H1 (cell line): ENCODE results near the gene CACNA2D4. TPM values are rescaled to one million over a fixed set of nuclear protein-coding genes. Genes with fewer than 3 reads are reported as not detected.

Experiments used
- NANOG ChIP-seq: IDR thresholded peaks from 2 replicates; pipeline ENCODE4 v1.6.1; 2011; ENCODE audit warnings: low read length, low read depth, mild to moderate bottlenecking, inconsistent platforms; ENCODE audit not compliant: insufficient read depth, poor library complexity, severe bottlenecking
- polyA plus RNA-seq, 7 experiments: library from polyadenylated mRNA; depleted of rRNA in 3 of 7; stranded (reverse) in 5 of 7; unstranded in 2 of 7; fragments of >200 nt in 5 of 7; fragments of 200-250 nt in 2 of 7; gene quantifications; 1 replicate in 5 of 7; 2 replicates in 1 of 7; 4 replicates in 1 of 7; pipeline versions ENCODE4 v1.2.1 to v1.2.3, GENCODE V29; 2011 to 2013; ENCODE audit warnings: missing spikeins in 2 of 7, mixed read lengths in 2 of 7
- total RNA-seq: library from RNA; stranded (reverse); fragmentation: NEBNext Ultra II Directional; extraction: Animal tissue kit (Norgen Biotek cat#: 25700); gene quantifications from 2 replicates; pipeline ENCODE4 v1.2.1, GENCODE V29; 2021
- TF ChIP-seq, protein P1 (sequence below): IDR thresholded peaks from 2 replicates; pipeline ENCODE4 v1.6.1; 2012; ENCODE audit warnings: inconsistent platforms

Gene CACNA2D4
- total and polyA plus RNA-seq, 2 of the 8 experiments (the other 6 are each of a cell fraction or from before 2014, with no cell fraction given), result 0.44 to 0.88 TPM

DNA sequence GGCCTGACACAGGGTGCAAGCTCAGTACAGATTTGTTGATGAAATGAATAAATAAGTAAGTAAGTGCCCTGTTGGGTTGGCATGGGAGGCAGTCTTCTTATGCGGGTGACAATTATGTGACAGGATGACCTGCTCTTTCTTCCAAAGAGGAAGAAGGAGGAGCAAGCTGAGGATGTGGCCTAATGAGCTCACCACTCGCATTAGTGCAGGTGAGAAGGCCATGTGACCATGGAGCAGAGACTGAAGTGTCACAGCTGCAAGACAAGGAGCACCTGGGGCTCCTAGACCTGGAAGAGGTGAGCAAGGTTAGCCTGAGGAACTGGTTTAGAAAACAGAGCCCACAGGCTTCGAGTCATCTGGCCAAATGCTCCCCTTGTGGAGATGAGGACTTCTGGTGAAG, 63.2 kb downstream of the CACNA2D4 start (continued):
- TF ChIP-seq NANOG, result no peak
- TF ChIP-seq, protein P1, sequence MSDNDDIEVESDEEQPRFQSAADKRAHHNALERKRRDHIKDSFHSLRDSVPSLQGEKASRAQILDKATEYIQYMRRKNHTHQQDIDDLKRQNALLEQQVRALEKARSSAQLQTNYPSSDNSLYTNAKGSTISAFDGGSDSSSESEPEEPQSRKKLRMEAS, result no peak
- TF ChIP-seq, all 59 proteins: peak for 0
